ENCODE measurements around the gene TOMT.
"Not testable (repeated sequence)": the region's sequence is repeated elsewhere in the genome, so short reads cannot be mapped to it uniquely, and the experiment has no call there.

Gene TOMT

DNA sequence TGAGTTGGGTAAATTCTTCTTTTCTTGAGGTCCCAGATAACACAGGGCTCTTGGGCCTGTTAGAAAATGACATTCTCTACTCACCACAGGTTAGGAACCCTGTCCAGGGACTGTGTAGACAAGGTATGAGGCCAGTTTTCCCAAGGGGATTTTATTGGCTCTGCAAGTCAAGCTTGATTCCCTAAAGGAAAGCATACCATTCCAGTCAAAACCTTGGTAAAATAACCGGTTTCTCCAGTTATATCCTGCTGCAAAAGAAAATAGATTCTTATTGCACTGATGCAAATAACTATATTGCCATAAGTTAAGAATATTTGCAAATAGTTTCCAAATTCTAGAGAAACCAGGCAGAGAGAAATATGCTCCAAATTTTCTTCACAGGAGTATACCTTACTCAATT, 20.2 kb downstream of the TOMT start:
- no peak for DNase-seq (ENCODE audit: extremely low read depth, low read depth)
- TF ChIP-seq, protein P1, sequence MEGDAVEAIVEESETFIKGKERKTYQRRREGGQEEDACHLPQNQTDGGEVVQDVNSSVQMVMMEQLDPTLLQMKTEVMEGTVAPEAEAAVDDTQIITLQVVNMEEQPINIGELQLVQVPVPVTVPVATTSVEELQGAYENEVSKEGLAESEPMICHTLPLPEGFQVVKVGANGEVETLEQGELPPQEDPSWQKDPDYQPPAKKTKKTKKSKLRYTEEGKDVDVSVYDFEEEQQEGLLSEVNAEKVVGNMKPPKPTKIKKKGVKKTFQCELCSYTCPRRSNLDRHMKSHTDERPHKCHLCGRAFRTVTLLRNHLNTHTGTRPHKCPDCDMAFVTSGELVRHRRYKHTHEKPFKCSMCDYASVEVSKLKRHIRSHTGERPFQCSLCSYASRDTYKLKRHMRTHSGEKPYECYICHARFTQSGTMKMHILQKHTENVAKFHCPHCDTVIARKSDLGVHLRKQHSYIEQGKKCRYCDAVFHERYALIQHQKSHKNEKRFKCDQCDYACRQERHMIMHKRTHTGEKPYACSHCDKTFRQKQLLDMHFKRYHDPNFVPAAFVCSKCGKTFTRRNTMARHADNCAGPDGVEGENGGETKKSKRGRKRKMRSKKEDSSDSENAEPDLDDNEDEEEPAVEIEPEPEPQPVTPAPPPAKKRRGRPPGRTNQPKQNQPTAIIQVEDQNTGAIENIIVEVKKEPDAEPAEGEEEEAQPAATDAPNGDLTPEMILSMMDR (IDR thresholded peaks at IDR 0.05; ENCODE audit: low read depth, low read length) = no peak

DNA sequence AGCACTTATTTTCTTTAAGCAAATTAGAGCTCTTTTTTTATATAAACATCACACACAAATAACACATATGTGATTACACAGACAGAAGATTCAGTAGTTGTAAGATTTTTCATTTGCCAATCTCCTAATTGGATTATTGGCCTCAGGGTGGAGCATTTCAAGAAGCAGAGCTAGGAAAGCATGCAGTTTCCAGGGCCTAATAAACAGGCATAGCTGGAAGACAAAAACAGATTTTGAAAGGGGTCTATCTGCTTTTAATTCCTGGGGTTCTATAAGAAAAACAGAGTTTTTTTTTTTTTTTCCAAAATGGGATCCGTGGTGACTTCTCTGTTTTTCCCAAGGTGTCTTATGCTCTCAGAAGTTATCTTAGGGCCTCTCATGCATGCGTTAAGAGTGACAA, 22.2 kb downstream of the TOMT start:
- DNase-seq (ENCODE audit: extremely low read depth, low read depth) = no peak
- TF ChIP-seq, protein P1 (IDR thresholded peaks at IDR 0.05; ENCODE audit: low read depth, low read length) = no peak

DNA sequence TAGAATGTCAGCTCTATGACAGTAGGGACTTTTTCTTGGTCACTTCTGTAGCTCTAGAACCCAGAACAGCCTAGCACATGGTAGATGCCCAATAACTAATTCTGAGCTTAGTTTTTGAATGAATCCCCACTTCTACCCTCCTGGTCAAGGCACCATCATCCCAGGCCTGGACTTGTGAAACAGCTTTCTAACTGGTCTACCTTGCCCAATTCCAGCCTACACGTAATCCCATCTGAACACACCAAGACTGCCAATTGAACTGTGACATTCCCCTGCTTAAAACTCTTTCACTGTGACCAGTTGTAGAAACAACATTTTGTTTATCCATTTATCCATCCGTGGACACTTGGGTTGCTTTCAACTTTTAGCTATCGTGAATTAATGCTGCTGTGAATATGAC, 23.7 kb downstream of the TOMT start:
- TF ChIP-seq, protein P1 (IDR thresholded peaks at IDR 0.05; ENCODE audit: low read depth, low read length) = no peak
- DNase-seq (ENCODE audit: extremely low read depth, low read depth) = no peak

DNA sequence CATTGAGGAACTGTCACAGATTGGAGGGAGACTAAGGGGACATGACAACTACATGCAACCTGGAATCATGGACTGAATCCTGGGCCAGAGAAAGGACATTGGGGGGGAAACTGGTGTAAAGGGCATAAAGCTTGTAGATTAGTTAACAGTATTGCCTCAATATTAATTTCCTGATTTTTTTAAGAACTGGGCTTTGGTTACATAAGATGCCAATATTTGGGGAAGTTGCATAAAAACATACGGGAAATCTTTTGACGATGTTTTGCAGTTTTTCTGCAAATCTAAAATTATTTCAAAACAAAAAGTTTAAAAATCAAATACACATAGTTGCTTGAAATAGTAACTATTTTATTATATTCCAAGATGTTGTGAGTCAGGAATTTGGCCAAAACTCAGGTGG, 26.9 kb downstream of the TOMT start:
- TF ChIP-seq, protein P1 (IDR thresholded peaks at IDR 0.05; ENCODE audit: low read depth, low read length) = no peak
- DNase-seq (ENCODE audit: extremely low read depth, low read depth) = no peak

DNA sequence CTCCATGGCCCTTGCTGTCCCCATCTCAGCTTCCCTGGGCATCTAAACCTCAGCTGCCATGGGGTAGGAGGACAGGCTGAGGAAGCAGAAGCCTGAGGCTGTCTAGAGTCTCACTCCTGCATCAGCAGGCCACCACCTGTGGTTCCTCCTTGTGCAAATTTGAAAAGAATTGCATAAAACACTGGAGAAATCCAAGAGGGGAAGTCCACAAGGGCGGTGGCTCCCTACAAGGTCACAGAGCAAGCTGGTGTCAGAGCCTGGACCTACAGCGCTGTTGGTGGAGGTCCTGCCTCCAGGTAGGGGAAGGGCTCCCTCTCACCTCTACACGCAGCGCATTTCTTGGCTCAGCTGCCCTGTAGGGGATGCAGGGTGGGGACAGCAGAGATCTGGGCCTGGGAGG, 29.7 kb downstream of the TOMT start, which contains the start of gene FOLR3:
Gene FOLR3 (plus strand): TSS at position 253 of the 400 bp plus-strand sequence. CDS start 228 bp downstream, outside the sequence.
- DNase-seq (ENCODE audit: extremely low read depth, low read depth) = not testable (repeated sequence)

DNA sequence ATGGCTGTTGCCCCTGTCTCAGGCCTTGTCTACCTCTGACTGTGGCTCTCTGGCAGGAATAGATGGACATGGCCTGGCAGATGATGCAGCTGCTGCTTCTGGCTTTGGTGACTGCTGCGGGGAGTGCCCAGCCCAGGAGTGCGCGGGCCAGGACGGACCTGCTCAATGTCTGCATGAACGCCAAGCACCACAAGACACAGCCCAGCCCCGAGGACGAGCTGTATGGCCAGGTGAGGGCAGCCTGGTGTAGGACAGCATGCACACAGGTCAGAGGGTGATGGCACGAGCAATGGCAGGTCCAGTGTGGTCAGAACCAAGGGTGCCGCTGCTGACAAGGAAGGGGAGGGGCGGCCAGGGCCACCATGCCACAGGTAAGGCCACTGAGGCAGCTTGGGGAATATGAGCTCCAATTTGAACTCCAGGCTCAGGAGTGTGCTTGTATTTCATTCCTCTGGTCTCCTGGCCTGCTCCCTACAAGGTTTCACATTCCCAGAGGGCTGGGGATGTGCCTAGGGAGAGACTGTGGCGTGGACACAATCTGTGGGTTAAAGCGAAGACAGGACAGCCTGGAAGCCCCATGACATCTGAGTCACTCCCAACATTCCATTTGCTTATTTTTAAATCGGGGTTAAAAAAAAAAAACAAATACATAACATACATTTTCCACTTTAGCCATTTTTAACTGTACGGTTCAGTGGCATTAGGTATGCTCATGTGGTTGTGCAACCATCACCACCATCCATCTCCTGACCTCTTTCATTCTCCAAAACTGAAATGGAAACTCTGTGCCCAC, 30.4 kb downstream of the TOMT start:
- DNase-seq (ENCODE audit: extremely low read depth, low read depth) = no peak
- TF ChIP-seq, protein P1 (IDR thresholded peaks at IDR 0.05; ENCODE audit: low read depth, low read length) = no peak

DNA sequence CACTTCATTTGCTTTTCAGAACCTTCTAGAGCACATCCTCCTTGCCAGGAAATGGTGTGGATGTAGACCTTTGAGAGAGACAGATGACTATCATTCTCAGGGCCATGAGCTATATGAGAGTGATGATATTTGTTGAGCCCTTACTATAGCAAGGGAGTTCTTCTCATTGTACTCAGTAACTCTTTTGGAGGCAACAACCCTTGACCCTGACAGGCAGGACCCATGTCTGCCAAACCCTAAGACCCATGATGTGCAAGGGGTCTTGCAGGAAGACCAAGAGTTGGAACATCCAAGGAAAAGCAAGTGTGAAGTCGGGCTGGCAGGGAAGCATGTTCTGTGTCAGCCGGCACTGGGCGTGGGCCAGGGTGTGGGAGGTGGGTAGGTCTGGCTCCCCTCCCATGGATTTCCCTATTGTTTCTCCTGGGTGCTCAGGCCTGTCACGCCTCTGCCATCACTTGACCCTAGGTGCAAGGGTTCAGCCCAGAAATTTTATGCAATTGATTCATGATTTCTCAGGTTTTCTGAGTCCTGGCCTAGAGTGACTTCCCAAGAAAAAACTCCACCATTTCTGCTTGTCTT, 31.0 kb downstream of the TOMT start:
- TF ChIP-seq, protein P1 (IDR thresholded peaks at IDR 0.05; ENCODE audit: low read depth, low read length) = no peak
- DNase-seq (ENCODE audit: extremely low read depth, low read depth) = no peak

Measured in AG09319 (cell line).